Activated CD4-positive, CD25-positive, alpha-beta regulatory T cell treated with anti-CD3 and anti-CD28 coated beads, Interleukin-2, amount 50 U/mL, for 72 hours (primary cell): Measurements from ENCODE around the gene PLCXD1.
"Not testable (repeated sequence)": the region's sequence is repeated elsewhere in the genome, so short reads cannot be mapped to it uniquely, and the experiment has no call there.

Experiments
- DNase-seq: peaks from one replicate; pipeline ENCODE4 v3.0.0; 2021

The PLCXD1 gene

DNA sequence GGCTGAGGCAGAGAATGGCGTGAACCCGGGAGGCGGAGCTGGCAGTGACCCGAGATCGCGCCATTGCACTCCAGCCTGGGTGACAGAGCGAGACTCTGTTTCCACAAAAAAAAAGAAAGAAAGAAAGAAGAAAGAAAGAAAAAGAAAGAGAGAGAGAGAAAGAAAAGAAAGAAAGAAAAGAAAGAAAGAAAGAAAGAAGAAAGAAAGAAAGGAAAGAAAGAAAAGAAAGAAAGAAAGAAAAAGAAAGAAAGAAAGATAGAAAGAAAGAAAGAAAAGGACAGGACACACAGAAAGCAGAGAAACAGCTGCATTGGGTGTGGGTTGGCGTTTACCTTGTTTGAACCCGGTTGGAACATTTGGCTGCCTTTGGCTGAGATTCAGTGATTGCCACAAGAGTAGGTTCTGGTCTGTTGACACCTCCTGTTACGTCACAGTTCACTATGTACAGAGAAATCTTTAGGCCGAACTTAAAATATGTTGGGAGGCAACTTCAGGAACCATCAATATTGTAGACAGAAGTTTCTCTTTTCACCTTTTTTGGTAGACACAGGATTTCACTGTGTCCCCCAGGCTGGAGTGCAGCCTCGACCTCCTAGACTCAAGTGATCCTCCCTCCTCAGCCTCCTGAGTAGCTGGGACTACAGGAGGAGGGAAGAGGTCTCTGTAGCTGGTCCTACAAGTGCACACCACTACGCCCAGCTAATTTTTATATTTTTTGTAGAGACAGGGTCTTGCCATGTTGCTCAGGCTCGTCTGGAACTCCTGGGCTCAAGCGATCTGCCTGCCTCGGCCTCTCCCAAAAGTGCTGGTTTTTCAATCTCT is 16.3 kb upstream of the PLCXD1 start:
- DNase-seq: no peak

DNA sequence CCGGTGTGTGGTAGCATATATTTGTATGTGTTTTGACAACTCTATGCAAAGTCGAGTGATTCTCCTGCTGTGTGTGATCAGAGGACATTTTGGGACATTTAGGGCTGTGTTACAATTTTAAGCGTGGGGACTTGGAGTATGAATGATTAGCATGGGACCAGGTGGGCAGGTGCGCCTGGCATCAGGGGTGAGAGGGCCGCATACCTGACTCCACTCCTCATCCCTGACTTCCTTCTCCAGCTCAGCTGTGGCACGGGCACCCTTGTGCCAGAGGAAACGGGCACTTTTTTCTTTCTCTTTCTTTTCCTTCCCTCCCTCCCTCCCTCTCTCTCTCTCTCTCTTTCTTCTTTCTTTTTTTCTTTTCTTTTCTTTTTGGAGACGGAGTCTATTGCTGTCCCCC is 15.7 kb upstream of the PLCXD1 start:
- DNase-seq: no peak

DNA sequence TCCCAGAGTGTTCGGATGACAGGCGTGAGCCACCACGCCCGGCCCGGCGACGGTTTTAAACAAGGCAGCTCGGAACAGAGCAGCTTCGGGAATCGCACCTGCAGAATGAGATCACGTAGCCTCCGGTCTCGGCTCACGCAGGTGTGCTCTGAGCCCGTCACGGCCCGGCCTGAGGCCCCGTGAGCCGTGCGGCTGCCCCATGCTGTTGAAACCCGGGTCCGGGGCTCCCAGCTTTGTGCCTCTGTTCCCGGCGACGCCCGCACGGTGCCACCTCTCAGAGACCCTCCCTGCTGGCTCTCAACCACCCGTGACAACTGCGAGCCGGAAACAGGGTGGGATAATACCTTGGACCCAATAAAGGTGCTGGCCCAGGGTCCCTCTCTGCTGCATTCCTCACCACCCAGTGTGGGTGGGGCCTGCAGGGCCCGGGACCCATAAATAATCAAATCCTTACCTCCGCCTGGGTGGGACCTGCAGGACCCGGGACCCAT is 13.4 kb upstream of the PLCXD1 start:
- DNase-seq: no peak

DNA sequence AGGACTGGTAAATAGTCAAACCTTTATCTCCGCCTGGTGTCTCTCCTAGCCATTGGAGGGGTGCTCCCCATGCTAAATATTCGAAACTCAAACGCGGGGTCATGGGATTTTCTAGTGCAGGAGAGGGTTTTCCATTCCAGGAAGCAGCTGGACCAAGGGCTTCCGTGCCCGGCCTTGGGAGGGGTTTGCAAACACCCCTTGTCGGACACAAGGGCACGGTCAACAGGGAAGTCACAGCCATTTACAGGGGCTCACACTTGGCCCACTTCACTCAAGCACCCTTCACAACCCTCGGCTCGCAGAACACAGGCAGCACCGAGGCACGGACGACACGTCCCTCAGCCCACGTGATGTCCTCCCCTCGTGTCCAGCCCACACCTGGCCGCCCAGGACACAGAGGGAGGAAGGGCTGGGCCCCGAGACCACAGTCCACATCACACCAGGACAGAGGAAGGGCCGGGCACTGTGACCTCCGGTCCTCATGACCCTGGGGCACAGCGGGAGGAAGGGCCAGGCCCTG is 10.3 kb upstream of the PLCXD1 start:
- DNase-seq: no peak

DNA sequence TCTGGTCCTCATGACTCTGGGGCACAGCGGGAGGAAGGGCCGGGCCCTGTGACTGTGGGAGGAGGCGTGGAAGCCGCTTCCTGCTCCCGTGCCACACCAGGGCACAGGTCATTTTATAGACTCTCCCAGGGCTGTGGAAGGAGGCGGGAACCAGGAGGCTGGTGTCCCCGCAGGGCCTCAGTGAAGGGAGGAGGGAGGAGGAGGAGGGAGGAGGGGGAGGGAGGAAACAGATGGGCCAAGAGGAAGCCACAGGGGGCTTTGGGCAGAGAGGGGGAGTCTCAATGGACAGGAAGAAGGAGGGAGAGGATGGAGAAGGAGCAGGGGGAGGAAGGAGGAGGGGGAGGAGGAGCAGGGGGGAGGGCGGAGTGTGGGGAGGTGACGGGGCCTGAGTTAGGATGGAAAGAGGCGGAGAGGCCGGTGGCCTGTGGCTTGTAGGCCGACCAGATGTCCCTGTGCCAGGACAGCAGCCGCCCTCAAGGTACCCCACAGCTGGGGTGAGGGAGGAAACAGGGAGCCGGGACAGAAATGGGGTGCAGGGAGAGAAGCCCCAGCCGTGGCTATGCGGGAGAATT is 6.2 kb upstream of the PLCXD1 start:
- DNase-seq: peak; percentile 17

DNA sequence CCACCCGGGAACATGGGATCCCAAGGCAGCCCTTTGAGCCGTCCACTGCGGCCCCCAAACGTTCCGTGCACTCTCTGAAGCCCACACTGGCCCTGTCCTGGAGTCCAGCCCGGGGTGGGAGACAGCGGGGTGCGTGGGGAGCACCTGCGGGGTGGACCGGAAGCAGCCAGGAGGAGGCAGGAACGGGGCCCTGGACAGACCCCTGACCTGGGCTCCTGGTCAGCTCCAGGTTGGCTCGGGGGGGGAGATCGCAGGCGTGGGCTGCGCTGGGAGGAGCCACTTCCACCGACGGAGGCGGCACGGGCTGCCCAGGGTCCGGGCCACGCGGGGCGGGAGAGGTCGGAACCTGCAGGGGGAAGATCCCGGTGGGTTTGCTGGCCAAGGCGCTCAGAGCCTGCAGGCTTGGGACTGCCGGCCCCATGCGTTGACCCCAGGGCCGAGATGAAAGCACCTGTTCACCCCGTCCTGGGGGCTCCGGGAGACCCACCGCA is 5.7 kb upstream of the PLCXD1 start:
- peak; percentile 27 for DNase-seq

DNA sequence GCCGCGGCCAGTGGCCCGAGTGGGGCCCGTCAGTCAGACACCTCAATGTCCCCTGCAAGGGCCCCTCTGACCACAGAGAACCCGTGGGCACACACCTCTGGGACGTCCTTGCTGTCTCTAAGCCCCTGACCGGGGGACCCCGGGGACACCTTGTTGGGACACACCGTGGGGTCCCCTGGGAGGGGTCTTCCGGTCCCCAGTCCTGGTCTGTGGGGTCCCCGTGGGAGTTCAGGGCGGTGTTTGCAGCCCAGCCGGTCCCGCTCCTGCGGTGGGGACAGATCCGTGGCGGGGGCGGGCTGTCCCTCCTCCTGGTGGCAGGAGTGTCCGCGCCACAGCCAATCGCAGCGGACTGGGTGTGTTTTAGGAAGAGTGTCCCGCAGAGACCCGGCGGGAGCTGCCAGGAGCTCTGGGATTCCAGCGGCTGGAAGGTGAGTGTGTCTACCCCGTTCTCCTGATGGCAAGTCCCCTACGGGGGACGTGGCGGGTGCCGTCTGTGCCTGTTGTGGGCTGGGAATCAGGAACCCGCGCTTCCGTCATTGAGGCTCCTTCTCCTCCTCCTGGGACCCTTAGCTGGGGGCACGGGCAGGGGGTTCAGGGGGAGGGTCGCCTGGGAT is 5.1 kb upstream of the PLCXD1 start:
- peak; percentile 47 for DNase-seq

DNA sequence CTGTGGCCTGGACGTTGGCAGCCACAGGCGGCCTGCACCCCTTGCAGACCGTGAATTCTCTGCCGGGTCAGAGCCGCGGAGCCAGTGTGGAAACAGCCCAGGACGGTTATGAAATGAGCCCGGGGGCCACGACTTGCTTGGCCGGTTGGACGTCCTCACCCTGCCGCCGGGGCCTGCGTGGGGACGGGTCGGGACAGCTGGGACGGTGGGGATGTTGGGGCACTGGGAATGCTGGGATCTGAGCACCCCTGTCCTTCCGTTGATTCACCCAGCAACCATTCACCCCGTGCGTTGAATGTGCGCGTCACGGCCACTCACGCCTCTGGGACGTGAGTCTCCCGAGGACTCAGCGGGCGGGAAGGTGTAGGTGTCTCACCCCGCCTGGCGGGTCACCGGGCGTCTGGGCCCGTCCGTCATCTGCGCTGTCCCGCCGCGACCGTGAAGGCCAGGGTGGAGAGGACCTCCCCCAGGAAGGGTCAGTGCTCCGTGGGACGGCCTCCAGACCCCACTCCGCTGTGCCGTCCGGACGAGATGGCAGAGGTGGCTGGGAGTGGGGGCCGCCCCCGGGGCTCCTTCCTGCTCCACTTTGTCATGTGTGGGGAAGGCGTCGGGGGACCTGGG is 4.5 kb upstream of the PLCXD1 start:
- DNase-seq: no peak

DNA sequence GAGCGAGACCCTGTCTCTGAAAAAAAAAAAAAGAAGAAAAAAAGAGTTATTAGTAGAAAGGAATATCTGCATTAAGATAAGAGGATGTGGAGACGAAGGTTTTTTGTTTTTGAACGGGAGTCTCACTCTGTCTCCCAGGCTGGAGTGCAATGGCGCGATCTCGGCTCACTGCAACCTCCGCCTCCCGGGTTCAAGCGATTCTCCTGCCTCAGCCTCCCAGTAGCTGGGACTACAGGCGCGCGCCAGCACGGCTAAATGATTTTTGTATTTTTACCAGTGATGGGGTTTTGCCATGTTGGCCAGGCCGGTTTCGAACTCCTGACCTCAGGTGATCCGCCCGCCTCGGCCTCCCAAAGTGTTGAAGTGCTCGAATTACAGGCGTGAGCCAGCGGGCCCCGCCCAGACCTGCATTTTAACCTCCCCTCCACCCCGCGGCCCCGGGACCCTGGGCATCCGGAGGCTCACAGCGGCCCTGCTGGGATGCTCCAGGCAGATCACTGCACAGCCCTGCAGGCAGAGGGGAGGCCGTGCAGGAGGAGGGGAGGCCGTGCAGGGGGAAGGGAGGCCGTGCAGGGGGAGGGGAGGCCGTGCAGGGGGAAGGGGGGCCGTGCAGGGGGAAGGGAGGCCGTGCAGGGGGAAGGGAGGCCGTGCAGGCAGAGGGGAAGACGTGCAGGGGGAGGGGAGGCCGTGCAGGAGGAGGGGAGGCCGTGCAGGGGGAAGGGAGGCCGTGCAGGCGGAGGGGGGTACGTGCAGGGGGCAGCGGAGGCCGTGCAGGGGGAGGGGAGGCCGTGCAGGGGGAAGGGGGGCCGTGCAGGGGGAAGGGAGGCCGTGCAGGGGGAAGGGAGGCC is 1.2 kb upstream of the PLCXD1 start:
- not testable (repeated sequence) for DNase-seq

DNA sequence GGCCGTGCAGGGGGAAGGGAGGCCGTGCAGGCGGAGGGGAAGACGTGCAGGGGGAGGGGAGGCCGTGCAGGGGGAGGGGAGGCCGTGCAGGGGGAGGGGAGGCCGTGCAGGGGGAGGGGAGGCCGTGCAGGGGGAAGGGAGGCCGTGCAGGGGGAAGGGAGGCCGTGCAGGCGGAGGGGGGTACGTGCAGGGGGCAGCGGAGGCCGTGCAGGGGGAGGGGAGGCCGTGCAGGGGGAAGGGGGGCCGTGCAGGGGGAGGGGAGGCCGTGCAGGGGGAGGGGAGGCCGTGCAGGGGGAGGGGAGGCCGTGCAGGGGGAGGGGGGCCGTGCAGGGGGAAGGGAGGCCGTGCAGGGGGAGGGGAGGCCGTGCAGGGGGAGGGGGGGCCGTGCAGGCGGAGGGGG is 459 bp upstream of the PLCXD1 start:
- DNase-seq: not testable (repeated sequence)

DNA sequence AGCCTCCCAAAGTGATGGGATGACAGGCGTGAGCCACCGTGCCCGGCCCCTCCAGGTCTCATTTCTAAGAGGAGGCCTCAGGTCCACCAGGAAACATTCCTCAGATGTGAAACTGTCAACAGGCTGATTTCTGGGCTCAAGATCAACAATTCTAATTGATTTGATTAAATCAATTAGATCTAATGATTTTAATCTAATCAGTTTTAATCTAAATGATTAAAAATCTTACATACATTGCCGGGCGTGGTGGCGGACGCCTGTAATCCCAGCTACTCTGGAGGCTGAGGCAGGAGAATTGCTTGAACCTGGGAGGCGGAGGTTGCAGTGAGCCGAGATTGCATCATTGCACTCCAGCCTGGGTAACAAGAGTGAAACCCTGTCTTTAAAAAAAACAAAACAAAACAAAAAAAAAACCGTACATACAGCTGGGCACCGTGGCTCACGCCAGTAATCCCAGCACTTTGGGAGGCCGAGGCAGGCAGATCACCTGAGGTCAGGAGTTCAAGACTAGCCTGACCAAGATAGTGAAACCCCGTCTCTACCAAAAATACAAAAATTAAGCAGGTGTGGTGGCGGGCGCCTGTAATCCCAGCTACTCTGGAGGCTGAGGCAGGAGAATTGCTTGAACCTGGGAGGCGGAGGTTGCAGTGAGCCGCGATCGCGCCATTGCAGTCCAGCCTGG is 960 bp downstream of the PLCXD1 start:
- DNase-seq: not testable (repeated sequence)

DNA sequence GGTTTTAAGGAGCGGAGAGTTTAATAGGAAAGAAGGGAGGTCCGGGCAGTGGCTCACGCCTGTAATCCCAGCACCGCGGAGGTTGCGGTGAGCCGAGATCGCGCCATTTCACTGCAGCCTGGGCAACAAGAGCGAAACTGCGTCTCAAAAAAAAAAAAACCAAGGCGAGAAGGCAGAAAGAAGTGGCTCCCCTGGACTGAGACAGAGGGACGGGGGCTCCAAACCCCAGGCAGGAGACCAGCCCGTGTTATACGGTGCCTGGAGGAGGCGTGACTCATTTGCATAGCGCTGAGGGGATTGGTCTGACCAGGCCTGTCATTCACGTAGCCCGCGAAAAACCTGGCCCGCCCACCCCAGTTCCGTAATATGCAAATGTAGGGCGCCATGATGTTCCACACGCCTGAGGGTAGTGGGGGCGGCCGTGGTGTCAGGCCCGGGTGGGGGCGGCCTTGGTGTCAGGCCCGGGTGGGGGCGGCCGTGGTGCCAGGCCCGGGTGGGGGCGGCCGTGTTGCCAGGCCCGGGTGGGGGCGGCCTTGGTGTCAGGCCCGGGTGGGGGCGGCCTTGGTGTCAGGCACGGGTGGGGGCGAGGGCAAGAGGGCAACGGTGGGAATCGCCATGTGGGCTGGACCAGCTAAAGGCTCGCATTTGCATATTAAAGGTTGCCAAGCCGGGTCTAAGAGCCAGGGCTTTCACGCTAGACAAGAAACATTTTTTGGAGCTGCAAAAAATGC is 2.1 kb downstream of the PLCXD1 start:
- DNase-seq: peak; percentile 83

DNA sequence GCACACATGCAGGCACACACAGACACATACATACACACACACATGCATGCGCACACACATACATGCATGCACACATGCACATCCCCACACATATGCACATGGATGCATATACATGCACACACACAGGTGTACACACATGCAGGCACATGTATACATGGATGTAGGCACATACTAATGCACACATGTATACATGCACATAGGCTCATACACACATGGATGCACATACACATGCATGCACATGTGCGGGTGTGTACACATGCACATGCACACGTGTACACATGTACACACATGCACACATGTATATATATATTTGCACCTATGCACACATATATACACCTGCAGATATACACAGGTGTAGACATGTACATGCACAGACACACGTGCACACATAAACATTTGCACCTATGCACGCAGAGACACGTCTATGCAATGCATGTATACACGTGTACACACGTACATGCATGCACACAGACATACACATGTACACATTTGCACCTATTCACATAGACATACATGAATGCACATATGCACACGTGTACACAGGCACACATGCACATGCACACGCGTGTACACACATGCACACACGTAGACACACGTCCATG is 4.0 kb downstream of the PLCXD1 start:
- DNase-seq: no peak

DNA sequence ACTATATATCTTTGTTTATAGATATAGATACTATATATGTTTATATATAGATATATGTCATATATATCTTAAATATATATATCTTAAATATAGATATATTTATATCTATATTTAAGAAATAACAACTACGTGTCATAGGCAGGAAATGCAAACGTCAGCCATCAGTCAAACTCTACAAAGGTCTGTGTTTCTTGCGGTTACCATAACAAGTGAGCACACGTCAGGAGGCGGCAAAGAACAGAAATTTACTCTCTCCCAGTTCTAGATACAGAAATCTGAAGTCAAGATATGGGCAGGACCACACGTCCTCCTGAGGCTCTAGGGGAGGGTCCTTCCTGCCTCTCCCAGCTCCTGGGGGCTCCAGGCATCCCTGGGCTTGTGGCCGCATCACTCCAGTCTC is 6.5 kb downstream of the PLCXD1 start:
- no peak for DNase-seq

DNA sequence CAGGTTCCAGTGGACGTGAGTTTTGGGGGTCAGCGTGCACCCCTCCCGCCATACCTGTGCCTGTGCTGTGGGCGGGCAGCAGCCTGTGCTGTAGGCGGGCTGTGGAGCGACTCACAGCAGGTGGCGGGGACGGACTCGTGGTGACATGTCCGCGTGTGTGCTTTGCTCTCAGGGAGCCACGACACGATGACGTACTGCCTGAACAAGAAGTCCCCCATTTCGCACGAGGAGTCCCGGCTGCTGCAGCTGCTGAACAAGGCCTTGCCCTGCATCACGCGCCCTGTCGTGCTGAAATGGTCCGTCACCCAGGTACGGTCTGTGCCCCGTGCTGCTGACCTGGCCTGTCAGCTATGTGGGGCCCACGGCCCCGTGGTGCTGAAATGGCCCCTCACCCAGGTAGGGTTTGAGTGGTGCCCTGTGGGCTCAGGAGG is 7.4 kb downstream of the PLCXD1 start:
- no peak for DNase-seq

DNA sequence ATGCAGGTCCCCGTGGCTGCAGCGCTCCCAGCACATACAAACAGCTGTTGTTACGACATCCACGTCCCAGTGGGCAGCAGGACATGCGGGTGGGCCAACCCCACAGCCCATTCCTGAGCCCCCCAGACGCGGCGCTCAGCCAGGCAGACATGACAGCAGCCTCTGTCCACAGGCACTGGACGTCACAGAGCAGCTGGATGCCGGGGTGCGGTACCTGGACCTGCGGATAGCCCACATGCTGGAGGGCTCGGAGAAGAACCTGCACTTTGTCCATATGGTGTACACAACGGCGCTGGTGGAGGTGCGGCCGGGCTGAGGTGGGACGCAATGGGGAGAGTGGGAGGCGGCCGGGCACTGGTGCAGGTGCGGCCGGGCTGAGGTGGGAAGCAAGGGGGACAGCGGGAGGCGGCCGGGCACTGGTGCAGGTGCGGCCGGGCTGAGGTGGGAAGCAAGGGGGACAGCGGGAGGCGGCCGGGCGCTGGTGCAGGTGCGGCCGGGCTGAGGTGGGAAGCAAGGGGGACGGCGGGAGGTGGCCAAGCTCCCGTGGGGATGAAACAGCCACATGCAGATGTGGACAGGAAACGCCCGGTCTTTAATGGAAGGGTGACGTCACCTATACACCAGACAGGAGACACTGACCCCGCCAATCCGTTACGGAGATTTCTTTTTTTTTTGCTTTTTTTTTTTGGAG is 9.4 kb downstream of the PLCXD1 start:
- DNase-seq: no peak

DNA sequence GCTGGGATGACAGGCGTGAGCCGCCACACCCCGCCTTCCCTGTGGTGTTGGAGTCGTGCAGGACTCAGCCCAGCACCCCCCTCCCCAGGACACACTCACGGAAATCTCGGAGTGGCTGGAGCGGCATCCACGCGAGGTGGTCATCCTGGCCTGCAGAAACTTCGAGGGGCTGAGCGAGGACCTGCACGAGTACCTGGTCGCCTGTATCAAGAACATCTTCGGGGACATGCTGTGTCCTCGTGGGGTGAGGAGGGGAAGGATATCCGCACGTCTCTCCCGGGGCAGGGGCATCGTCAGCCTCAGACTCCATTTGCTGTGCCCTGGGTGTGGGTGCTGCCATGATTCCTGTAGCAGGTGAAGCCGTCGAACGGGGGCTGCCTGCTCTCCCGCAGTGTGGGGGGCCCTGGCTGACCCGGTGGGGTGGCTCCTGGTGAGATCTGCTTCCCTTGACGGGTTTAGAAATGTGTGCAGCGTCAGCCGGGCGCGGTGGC is 10.3 kb downstream of the PLCXD1 start:
- no peak for DNase-seq

DNA sequence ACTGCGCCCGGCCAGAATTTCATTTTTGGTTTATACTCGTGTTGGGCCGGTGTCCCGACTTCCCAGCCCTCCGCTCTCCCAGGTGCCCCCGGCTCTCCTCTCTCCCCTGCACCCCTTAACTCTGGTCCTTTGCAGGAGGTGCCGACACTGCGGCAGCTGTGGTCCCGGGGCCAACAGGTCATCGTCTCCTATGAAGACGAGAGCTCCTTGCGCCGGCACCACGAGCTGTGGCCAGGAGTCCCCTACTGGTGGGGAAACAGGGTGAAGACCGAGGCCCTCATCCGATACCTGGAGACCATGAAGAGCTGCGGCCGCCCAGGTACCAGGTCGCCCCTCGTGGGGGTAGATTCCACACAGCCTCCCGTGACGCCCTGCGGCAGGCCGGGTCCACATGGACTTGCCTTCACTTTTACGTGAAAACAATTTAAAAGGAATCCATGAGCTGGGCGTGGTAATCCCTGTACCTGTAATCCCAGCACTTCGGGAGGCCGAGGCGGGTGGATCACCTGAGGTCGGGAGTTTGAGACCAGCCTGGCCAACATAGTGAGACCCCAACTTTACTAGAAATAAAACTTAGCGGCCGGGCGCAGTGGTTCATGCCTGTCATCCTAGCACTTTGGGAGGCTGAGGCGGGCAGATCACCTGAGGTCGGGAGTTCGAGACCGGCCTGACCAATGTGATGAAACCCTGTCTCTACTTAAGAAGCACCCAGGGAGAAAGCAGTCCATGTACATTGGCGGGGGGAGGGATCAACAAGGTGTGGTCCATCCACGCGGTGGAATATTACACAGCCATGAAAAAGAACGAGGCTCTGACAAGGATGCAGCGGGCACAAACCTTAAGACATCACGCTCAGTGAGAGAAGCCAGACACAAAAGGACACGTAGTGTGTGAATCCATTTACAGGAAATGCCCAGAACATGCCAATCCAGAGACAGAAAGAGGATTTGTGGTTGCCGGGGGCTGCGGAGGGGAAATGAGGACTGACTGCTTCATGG is 12.0 kb downstream of the PLCXD1 start:
- no peak for DNase-seq
